Right forelimb (tissue), 1 donor: Measurements from ENCODE around the gene DPH1.

ENCODE experiments used
- DNase-seq: peaks from one replicate; pipeline ENCODE4 v3.0.0-alpha.2; 2018

The DPH1 gene

DNA sequence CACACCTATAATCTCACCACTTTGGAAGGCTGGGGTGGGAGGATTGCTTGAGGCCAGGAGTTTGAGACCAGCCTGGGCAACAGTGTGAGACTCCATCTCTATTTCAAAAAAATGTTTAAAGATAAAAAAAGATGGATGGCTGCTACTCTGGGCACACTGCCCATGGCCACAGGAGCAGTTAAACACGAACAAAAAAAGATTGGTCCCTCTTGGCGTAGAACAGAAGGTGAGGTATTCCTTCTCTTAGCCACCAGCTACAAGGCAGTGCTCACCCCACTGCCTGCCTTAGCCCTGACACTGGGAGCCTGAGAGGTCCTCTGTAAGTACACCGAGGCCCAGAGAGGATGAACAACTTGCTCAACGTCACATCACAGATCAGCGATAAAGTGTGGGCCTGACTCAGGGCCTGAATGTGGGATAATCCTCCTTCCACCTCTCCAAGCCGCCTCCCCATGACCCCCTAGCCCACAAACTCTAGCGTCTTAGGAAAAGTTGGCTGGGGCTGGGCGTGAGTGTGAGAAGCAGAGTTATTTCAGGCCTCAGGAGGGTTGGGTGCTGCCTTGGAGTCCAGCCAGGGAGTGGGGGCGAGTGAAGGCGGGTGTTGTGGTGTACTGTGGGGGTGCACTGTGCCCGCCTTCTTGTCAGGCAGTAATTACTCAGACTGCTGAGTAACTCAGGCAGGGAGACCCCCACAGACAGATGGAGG lies 2.3 kb upstream of the DPH1 start:
- no peak for DNase-seq

DNA sequence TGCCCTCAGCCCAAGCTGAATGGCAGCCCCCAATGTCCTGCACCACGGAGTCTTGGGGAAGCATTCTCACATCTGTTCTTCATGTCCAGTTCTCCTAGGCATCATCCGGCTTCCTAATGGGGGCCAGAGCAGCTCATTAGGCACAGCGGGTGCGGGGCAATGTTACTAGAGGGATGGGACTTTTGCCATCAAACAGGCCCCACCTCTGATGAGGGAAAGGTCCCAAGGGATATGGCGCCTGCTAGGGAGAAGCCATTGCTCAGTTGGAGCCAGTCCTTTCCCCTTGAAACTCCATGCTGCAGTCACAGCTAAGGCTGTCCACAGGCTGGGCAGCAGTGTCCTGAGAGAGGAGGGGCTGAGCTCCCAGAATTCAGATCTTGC lies 1.7 kb upstream of the DPH1 start:
- no peak for DNase-seq

DNA sequence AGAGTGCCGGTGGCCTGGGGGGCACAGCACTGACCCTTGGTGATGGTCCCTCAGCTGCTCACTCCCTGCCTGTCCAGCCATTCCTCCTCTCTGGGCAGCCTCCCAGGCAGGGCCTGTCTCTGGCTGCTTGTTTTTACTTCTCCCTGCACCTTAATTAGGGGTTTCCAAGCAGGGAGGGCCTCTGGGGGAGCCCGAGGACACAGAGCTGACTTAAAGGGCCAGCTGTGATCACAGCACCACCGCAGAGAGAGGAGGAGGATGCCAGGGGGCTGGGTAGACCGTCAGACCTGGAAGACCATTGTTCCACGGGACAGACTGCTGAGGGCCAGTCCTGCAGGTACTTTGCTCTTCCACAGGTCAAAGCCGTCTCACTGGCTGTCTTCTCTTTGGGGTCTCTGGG lies 1.2 kb upstream of the DPH1 start:
- DNase-seq, result no peak

DNA sequence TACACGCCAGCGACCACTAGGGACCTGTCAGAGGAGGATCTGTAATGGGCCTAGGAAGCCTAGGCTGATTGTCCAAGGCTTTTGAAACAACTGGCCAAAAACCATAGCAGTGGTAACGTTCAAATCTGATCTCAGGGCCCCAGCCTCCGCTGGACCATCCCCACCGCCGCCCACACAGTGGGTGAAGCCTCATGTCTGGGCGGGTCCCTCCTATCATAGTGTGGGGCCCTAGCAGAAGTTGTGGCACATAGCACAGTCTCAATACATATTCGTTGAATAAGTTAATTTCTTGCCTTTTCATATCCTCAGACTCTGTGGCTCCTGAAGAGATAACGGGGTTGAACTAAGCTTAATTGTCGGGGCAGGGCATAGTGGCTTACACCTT lies 818 bp downstream of the DPH1 start:
- no peak for DNase-seq

DNA sequence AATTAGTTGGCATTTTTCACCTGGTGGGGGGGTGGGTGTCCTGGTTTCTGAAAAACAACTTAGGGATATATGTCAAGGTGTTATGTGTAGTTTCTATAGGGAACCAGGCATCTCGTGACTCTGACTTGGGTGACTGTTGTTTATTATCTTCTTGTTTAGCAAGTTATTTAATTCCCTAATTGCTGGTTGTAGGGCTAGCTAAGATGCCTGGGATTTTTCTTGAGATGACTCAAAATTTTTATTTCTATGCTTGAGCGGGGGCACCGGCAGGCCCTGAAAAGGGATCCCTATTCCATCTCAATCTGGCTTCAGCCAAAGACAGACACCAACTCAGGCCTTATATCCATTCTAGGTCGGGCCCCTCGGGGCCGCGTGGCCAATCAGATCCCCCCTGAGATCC lies 3.2 kb downstream of the DPH1 start:
- DNase-seq, result no peak

DNA sequence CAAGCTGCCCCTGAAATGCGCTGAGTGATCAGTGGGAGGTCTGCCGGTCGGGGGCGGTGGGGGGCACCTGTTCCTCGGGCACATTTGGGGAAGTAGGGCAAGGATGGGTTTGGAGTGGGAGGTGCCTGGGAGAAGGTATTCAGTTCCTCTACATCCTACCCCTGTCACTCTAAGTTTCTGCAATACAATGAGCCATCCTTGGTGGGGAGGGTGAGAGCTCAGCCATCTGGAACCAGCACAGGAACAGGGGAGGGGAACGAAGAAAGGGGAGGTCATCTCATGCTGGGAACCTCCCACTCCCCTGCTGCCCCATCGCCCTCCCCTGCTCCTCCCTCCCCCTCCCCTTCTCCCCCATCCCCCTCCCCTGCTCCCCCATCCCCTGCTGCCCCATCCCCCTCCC lies 4.2 kb downstream of the DPH1 start:
- no peak for DNase-seq

DNA sequence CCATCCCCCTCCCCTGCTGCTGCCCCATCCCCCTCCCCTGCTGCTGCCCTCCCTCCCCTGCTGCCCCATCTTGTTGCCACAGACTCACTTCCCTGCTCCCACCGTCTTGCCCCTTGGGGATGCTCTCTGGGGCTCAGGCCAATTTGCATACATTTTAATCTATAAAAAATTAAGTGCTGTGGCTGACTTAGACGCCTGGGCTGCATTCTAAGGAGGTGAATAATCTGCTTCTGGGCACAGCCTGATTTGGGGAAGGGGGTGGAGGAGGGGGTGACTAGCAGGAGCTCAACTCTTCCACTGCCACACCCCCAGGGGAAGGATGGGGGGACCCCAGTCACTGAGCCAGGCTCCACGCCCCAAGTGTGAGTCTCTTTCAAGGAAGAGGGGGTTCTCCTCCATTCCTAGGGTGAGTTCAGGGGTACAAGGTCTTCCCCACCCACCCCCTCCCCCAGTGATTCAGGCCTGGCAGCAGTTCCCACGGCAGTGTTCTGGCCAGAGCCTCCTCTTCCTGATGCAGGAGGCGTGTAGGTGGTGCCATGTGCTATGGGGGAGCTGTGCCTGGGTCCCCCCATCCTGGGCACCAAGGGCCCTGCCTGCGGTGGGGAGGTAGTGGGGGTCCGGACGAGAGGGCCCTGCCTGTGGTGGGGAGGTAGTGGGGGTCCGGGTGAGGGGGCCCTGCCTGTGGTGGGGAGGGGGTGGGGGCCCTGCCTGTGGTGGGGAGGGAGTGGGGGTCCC lies 5.0 kb downstream of the DPH1 start:
- no peak for DNase-seq

DNA sequence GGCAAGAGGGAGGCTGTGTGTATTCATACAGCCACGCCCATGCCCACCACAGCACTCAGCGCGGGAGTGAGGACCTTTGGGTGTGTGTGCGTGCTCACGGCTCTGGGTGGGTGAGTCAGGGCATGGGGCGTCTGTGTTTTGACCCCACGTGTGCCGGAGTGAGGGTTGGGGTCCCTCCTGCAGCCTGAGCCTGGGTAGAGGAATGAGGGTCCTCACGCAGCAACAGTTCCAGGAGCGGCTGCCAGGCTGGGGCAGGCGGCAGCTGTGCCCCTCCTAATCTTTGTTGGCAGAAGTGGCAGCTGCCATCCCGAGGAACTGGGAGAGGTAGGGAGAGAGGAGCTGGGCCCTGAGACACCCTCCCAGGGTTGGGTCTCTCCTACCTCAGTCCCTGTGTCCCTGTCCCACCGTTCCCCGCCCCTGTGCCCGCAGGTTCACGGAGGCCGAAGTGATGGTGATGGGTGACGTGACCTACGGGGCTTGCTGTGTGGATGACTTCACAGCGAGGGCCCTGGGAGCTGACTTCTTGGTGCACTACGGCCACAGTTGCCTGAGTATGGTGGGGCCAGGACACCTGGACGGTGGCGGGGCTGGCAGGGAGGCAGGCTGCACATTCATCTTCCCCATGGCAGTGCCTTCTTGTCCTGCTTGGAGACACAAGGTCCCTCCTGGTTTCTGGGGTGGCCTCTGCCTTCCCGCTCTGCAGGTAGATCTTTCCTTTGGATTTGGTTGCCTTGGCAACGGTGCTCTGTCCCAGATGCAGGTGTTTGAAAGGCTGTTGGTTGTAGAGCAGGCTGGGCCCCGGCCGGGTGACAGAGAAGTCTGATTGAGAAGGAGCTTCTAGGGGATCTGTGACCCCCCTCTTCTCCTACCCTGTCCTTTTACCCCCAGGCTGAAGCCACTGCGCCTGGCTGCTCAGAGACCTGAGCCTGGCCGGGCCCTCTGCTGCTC lies 5.9 kb downstream of the DPH1 start:
- DNase-seq, result no peak

DNA sequence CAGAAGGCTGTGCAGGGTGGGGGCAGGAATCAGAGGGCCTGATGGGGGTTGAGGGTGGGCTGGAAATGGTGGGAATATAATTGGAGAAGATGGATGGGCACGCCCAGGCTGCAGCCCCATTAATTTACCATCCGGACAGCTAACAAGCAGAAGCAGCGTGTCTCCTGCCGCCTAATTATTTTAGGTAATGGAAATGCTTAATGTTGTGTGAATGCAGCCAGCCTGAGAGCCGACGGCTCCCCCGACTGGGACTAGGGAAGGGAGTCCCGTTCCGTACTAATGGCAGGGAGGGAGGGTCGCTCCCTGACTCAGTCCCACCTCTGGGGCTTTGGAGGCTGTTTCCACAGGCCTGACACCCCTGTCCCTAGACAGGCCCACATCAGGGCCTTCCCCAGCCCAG lies 7.2 kb downstream of the DPH1 start:
- no peak for DNase-seq

DNA sequence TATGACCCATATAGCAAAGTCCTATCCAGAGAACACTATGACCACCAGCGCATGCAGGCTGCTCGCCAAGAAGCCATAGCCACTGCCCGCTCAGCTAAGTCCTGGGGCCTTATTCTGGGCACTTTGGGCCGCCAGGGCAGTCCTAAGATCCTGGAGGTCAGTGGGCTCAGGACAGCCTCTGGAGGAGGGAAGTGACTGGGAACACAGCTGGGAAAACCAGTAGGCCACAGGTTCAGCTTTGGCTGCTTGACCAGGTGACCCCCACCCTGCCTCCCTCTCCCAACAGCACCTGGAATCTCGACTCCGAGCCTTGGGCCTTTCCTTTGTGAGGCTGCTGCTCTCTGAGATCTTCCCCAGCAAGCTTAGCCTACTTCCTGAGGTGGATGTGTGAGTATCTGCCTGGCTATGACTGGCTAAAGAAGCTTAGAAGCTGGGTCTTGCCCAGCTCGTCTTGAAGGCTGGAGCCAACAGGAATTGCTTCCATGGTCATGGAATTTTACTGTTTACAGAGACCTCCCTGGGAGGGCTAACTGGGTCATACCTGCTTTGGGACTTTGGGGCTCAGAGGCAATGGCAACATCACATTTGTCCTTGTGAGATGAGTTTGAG lies 10.4 kb downstream of the DPH1 start:
- DNase-seq, result no peak

DNA sequence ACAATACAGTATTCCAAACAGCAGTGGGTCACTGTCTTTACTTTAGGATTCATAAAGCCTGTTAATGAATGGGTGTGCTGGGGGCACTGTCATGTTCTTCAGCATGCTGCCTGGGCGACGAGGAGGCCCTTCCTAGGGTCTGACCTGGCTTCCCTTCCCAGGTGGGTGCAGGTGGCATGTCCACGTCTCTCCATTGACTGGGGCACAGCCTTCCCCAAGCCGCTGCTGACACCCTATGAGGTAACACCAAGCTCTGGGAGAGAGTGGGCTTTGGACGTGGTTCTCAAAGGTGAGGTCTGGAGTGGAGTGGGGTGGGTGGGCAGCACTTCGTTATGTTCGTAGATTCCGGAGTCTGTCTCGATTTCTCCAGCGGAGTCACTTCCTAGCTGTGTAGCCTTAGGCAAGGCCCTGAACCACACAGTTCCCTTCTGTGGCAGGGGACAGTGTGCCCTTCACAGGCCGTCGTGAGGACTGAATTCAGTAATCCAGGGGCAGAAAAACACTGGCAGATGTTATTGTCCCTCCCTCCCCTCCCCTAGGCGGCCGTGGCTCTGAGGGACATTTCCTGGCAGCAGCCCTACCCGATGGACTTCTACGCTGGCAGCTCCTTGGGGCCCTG lies 11.1 kb downstream of the DPH1 start:
- no peak for DNase-seq

DNA sequence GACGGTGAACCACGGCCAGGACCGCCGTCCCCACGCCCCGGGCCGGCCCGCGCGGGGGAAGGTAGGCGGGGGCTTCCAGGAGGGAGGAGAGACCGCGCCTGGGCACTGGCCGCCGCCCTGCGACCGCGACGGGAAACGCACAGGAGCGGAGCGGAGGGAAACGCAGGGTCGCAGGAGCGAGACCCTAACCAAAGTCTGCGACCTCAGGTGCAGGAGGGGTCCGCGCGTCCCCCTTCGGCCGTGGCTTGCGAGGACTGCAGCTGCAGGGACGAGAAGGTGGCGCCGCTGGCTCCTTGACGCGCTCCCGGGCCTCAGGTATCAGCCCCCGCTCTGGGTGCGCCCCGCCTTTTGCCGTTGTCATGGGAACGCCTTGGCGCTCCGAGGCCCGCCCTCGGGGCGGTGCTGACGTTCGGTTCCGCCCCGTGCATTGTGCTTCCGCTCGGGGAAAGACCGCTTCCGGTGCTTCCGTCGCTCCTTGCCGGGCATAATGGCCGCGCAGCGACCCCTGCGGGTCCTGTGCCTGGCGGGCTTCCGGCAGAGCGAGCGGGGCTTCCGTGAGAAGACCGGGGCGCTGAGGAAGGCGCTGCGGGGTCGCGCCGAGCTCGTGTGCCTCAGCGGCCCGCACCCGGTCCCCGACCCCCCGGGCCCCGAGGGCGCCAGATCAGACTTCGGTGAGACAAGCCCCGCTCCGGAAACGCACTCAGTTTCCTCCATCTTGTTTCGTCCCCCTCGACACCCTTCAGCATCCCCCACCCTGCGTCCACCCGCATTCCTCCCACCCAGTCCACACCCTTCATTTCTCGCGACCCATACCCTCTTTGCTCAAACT lies 11.8 kb downstream of the DPH1 start, which contains the start of gene OVCA2:
Gene OVCA2 (plus strand): TSS at position 462 of the 829 bp plus-strand sequence. CDS start 26 bp downstream, at position 488.
- peak; percentile 96 for DNase-seq

DNA sequence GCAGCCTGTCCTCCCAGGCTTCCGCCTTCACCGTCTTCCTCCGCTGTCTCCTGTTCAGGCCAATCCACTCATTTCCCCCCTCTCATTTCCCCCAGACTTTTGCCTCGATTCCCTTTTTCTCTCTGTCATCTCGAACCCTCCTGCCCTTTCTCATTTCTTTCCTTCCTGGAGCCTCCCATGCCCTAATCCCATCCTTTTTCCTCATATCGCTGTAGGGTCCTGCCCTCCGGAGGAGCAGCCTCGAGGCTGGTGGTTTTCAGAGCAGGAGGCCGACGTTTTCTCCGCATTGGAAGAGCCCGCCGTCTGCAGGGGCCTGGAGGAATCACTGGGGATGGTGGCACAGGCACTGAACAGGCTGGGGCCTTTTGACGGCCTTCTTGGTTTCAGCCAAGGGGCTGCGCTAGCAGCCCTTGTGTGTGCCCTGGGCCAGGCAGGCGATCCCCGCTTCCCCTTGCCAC lies 12.5 kb downstream of the DPH1 start:
- no peak for DNase-seq

DNA sequence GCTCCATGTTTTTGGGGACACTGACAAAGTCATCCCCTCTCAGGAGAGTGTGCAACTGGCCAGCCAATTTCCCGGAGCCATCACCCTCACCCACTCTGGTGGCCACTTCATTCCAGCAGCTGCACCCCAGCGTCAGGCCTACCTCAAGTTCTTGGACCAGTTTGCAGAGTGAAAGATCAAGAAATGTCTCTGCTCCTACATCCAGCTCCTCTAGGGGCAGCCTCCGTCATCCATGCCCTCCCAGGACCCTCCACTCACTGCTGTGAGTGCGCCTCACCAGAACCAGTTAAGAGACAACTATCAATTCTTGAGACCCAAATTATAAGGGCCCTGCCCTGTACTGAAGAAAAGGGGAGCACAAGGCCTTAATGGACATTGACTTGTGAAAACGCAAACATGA lies 13.0 kb downstream of the DPH1 start:
- DNase-seq, result no peak

DNA sequence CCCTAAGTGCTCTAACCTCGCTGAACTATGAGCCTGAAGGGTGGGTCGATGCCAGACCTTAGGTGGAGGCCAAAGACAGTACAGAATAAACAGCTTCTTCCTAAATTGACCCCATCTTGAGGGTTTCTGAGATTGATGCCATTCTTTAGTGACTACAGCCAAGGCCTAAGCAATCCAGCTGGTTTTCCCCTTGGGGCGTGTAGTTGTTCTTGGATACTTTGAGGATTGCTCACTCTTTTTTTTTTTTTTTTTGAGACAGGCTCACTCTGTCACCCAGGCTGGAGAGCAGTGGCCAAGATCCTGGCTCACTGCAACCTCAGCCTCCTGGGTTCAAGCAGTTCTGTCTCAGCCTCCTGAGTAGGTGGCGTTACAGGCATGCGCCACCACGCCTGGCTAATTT lies 13.8 kb downstream of the DPH1 start:
- DNase-seq, result no peak

DNA sequence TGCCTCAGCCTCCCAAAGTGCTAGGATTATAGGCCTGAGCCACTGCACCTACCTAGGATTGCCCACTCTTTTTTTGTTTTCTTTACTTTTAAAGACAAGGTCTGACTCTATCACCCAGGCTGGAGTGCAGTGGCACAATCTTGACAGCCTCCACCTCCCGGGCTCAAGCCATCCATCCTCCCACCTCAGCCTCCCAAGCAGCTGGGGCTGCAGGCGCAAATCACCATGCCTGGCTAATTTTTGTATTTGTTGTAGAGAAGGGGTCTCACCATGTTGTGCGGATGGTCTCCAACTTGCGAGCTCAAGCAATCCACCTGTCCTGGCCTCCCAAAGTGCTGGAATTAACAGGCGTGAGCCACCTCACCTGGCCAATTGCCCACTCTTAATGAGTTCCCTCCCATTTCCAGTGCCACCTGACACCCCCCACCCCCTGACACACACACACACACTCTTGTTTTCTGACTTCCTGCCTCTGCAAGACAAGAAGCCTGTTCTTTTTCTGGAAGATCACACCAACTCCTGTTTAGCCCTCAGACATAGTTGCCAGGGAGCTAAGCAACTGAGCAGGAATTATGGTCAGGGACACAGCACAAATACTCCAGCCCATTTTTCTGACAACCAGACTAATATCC lies 14.4 kb downstream of the DPH1 start:
- no peak for DNase-seq

DNA sequence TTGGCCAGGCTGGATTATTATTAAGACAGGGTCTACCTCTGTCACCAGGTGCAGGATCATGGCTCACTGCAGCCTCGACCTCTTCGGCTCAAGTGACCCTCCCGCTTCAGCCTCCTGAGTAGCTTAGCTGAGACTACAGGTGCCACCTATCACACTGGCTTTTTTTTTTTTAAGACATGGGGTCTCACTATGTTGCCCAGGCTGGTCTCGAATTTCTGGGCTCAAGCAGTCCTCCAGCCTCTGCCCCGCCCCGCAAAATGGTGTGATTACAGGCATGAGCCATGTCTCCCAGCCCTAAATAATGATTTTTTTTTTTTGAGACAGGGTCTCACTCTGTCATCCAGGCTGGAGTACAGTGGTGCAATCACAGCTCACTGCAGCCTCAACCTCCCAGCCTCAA lies 17.6 kb downstream of the DPH1 start:
- DNase-seq, result no peak

DNA sequence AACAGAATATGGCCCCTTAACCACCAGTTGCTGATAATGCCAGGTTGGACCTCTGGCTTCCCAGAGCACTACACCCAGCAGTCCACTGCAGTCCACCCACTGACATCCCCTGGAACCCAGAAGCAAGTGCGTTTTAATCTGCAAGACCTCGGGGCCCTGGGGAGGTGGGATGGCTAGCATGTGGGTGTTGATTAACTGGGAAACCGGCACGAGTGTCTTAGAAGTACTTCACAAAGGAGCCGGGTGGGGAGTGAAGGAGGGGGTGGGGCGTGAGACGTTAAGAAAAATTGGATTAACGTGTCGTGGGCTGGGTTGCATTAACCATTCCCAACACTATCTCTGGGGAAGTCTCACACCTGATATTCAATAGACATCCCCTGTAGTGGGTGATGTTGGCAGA lies 18.9 kb downstream of the DPH1 start:
- DNase-seq, result no peak

DNA sequence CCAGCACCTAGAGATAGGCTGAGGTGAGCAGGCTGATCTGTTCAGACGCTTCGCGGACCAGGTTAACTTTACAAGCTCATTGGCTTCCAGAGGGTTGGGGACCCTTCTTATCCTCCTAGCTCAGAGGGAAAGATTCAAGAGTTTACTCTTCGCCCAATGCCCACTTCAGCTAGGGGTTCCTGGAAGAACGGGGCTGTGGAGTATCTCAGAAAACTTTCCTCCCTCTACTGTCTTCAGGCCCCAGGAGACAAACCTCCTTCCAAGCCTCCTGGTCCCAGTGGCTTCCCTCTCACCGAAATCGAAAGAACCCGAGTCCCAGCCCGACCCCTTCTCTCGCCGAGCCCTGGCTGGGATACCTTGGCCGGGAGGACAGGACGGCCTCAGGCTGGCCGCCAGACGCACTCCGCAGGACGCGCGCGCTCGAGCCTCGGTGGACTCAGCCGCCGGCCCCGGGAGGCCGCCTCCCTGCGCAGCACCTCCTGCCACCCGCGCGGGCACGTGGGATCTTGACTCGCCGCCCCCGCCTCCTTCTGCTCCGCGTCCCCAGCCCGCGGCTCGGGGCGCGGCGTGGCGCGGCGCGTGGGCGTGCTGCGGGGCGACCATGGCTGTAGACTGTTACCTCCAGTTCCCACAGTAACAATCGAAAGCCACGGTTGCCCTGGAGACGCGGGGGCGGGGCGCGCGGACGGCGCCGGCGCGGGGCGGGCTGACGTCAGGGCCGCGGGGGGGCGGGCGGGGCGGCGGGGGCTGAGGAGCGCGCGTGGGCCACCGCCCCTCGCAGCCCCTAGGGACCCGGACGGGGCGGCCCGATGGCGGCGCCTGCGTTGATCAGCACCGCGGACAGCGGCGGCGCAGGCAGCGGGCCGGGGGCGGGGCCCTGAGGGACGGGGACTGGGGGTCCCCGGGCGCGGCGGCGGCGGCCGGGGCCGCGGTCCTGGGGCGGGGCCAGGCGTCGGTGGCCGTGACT lies 19.7 kb downstream of the DPH1 start:
- DNase-seq, result peak; percentile 93
